HG03064 (cell line): ENCODE data around the gene SUPT3H.

Experiments
- ATAC-seq: cut with Tn5 transposase; IDR thresholded peaks from one replicate; pipeline ENCODE4 v1.9.1; 2021; ENCODE audit warnings: low read depth; ENCODE audit not compliant: unreplicated experiment

The SUPT3H gene

DNA sequence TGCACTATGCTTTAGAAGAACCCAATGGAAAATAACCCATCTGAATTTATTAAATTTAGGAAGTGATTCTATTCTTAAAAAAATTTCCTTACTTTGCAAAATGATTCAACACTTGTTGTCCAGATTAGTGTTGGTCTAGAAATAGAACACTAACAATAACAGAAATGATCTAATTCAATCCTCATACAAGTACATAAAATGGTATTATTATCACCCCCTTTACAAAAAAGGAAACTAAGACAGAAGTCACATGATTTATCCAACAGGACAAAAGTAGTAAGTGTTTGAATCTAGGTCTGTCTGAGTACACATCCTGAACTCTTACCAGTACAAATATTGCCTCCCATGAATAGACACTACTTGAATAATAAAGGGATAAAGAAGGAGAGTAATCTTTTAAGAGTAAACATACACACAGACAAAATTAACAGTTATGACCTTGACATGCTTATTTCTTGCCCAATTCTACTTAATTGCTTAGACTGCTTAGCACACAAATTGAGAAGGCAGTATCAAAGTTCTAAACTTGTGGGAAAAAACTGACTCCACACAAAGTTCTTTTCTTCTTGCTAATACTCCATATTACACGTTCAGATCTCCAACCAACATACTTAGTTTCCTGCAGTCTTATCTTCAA is 245.0 kb downstream of the SUPT3H start:
- no peak for ATAC-seq

DNA sequence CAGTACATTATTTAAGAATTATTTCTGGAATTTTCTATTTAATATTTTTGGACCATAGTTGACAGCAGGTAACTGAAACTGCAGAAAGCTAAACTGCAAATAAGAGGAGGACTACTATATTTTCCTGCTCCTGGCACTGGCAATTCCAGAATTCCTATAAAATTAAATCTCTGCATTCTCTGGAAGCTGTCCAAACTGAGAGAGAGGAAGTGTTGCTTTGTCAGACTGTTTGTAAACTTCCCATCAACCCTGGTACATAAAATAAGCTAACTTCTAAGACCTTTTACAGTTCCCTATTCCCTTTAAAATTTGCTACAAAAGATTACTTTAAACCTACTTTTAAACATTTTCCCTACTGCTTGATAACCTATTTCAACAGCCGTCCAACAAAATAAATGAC is 245.7 kb downstream of the SUPT3H start:
- no peak for ATAC-seq

DNA sequence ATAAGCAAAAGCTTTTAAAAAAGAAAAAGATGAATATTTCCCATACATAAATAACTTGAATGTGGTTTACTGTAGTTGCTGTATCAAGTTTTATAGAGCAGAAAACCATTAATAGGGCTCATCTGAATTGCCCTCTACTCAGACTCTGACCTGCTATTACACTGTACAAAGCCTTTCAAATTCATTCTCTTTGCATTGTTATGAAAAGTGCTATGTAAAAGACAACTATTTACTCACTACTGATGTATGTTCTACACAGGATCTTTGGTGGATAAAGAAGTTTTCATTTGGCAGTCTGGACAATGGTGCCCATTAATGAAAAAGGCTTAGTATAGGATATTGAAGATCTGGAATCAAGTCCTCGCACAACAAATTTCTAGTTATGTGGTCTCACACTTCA is 248.7 kb downstream of the SUPT3H start:
- no peak for ATAC-seq

DNA sequence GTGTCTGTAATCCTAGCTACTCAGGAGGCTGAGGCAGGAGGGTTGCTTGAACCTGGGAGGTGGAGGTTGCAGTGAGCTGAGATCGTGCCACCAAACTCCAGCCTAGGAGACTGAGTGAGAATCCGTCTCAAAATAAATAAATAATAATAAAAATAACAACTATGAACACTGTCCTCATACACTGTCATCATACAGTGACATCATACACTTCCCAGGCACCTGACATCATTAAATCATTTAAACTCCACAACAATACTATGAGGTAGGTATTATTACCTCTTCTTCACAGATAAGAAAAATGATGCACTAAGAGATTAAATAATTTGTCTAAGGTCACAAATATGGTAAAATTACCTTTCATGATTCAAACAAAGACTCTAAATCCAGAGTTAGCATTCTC is 250.5 kb downstream of the SUPT3H start:
- ATAC-seq: no peak

DNA sequence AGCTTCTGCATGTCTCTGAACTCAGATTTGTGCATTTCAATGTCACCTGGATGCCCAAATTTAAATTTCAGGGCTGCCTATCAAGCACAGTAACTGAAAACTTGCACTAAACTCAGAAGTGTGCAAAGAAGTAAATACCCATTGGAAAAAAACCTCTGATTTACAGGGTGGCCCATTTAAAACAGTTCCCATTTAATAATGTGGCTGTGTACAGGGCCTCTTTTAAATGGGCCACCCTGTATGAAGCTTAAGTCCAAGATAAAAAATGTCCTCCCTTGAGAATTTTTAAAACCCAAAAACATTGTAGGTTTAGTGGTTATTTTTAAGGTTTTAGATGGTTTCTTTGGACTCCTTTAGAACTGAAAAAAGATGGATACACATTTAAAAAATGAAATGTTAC is 251.7 kb downstream of the SUPT3H start:
- ATAC-seq: no peak

DNA sequence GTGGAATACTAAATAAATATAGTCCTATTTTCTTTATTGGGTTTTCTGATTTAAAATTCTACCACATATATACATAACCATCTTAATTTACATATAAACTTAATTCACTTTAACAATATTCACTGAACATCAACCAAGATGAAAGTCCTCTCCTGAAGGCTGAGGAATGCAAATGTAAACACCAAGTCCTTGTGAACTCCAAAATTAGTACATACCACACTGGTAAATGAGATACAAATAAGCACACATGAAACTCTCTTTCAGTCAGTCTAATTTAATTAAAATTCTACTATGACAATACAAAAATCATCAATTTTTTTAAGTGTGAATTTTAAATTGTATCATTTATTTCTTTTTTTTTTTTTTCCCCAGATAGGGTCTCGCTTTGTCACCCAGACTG is 254.7 kb downstream of the SUPT3H start:
- ATAC-seq: no peak

DNA sequence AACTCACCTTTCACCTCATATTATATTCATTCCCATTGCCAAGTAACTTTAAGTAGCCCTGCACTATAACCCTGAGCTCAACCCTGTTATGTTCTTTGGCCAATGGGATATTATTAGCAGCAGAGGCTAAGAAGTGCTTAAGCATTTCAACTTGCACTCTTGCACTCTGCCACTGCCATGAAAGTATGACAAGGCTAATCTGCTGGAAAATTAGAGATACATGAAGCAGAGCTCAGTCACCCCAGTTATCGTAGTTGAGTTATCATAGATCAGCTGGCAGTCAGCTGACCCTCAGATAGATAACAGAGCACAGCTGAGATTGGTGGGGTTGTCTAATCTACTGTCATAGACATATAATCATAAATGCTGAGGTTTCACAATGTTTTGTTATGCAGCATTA is 259.0 kb downstream of the SUPT3H start:
- ATAC-seq: no peak

DNA sequence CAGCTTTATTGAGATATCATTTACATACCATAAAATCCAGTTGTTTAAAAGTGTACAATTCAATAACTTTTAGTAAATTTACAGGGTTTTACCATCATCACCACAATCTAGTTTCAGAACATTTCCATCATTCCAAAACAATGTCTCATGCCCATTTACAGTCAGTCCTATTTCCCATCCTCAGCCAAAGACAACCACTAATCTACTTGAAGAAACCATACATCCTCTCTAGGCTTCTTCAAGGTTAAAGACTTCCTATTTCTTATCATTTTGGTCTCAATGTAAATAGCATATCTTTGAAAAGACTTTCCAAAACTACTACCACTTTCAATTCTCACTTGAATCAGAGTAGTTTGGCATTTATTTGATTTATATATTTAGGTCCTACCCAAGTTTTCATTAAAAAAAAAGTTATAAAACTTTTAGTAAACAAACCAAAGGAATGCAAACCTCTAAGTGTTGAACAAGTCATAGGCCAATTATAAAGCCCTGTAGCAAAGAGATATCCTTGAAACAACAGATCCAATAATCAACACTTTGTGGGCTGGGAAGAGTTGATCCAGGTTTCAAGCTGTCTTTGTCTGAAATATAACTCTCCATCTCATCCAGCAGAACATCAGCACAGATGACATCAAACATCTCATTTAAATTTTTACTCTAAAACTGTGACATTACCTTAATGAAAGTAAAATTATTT is 260.9 kb downstream of the SUPT3H start:
- ATAC-seq: no peak

DNA sequence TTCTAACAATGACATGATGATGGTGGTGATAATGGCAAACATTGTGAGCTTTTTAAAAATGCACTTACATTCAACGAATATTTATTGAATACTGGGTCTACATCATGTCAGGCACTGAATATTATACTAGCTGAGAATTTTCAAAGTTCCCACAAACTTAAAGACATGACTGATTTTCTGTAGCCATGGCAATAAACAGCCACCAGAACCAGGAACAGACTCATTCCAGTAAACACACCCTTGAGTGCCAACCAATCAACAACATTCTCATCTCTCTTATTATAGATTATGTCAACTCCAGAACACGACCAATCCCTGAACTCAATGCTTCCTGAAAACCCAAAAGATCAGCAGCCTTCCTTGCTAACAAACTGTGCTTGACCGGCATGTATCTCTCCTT is 262.0 kb downstream of the SUPT3H start:
- ATAC-seq: no peak

DNA sequence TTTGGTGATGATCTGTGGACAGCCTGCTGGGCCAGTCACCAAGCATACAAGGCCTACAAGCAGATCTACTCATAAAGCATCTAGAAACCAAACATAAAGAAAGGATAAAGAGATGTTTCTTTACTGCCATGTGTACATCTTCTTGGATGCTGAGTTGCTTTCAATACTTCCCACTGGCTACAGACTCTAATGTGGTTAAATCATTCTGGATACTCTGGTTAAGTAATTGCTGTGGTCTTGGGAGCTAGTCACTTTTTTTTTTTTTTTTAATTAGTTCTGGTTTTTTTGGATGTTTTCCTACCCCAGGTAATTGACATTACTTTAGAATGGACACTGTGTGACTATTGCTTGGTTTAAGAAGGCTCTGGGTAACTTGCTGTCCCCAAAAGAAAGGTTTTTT is 265.0 kb downstream of the SUPT3H start:
- ATAC-seq: no peak

DNA sequence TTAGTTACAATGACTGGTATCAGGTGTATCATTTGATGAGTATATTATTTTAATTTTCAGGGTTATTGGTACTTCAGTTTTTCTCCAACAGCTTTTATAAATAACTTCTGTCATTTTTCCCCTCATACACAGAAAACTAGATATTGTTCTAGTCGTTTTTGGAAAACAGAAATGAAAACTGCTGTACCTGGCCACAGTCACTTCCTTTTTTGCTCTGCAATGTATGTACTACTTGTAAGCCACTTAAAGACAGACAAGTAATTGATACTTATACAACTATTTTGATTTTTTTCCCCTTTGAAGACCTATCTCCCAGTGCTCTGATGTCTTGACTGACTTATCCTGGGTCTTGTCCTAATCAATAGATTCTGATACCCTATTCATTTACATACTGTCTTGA is 268.2 kb downstream of the SUPT3H start:
- no peak for ATAC-seq

DNA sequence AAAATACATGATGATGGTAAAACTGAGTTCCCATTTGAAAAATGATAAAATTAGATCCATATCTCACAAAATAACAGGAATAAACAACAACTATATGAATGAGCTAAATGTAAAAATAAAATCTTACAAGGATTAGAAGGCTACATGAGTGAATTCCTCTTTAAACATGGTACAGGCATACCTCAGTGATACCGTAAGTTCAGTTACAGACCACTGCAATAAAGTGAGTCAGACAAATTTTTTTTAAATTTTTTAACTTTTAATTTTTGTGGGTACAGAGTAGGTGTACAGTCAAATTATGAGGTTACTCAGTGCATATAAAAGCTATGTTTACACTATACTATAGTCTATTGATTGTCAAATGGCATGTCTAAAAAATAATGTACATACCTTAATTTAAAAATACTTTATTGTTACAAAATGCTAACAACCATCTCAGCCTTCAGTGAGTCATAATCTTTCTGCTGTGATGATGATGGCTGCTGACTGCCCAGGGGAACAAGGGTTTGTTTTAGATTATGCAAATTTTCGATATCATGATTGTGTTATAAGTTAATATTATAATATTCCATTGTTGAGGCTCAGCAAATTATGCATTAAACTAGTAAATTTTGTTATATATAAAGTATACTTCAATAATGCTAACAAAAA is 272.4 kb downstream of the SUPT3H start:
- no peak for ATAC-seq

DNA sequence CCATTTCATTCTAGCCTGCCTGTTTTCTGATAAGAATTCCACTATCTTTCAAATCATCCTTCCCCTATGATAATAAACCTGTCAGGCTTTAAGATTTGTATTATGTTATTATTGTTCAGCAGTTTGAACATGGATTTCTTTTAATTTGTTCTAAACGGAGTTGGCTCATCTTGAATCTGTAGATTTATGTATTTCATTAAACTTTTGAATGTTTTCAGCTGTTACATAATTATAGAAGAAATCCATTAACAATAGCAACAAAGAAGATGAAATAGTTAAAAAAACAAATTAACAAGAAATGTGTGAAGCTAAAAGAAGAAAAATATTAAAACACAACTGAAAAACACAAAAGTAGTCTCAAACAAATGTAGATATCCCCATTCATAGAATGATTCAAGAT is 273.3 kb downstream of the SUPT3H start:
- no peak for ATAC-seq

DNA sequence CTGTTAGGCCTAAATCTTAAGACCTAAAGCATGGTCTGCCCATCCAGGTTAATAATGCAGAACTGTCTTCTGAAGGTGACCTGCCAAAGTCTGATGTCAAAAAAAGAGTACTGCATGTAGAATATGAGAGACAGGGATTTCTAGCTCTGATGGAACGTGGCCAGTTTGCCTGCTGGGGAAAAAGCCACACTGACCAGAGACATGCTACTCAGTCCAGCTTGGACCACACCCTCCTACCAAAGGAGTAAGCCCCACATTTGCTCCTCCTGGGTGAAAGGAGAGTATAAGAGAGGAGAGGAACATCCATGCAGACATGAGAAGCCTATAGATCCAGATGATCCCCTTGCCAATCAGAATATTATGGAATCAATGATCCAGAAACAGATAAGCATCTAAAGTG is 279.5 kb downstream of the SUPT3H start:
- ATAC-seq: no peak

DNA sequence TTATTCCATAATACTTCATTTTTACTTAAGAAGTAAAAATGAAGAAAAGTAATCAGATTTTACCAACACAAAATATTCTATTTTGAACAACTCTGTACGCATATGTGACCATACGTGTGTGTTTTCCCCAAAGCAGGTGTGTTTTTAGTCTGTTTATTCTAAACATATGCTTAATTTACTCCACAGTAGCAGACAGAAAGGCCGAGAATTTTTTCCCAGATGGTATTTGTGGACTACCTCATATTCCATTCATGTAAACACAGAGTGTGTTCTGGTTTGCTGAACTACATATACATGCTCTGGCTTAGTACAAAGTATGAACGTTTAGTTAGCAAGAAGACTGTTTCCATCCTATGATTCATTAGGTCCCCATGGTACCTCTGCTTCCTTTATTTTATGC is 282.9 kb downstream of the SUPT3H start:
- no peak for ATAC-seq

DNA sequence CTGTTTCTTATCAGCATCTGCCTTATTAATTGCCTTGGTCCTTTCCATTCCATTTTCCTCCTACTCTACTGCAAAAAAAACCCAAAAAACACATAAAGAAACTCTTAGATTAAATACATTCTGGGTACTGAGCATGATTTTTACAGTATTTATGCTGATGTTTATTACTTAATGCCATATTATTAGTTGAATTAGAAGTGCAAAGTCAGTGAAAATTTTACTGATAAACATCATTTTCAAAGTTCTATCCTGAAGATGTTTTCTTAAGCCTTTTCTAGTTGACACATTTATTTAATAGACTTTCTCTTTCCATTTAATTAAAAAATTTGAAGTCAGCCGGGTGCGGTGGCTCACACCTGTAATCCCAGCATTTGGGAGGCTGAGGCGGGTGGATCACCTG is 285.6 kb downstream of the SUPT3H start:
- ATAC-seq: no peak

DNA sequence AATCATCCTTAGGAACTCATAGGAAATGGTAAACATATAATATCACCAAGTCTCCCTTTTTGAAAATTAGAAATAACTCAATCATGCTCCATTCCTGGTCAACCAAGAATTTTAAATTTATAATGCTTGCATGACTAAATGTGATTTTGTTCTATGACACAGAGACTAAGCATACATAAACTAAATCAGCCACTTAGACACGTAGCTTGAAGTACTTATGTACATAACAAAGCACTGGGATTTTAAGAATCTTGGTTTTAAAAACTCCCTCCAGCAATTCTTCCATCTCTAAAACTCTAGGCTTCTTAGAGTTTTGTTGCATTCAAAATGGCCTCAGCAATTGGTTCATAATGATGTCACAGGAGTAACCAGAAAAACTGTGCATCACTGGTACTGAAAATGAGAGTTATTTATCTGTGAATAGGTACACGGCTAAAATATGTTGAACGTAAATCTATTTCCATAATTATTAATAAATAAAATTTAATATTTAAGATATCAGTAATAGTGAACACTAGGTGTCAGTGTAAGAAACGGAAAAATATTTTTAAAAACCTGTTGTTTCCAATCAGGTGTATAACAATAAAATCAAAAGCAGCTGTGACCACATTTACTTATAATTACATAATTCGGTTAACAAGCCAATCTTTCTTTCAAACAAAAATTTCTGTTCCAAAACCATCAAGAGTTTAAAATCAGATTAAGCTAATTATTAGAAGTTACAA is 291.2 kb downstream of the SUPT3H start:
- no peak for ATAC-seq

DNA sequence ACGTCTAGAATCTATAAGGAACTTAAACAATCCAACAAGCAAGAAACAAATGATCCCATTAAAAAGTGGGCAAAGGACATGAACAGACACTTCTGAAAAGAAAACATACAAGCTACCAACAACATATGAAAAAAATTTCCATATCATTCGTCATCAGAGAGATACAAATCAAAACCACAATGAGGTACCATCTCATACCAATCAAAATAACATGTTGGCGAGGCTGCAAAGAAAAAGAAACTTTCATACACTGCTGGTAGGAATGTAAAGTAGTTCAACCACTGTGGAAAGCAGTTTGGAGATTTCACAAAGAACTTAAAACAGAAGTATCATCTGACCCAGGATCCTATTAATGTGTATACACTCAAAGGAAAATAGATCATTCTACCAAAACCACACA is 293.5 kb downstream of the SUPT3H start:
- no peak for ATAC-seq

DNA sequence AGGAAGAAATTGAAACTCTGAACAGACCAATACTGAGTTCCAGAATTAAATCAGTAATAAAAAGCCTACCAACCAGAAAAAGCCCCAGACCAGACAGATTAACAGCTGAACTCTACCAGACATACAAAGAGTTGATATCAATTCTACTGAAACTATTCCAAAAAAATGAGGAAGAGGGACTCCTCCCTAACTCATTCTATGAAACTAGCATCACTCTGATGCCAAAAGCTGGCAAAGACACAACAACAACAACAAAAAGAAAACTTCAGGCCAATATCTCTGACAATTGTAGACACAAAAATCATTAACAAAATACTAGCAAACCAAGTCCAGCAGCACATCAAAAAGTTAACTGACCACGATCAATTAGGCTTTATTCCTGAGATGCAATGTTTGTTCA is 295.6 kb downstream of the SUPT3H start:
- ATAC-seq: no peak

DNA sequence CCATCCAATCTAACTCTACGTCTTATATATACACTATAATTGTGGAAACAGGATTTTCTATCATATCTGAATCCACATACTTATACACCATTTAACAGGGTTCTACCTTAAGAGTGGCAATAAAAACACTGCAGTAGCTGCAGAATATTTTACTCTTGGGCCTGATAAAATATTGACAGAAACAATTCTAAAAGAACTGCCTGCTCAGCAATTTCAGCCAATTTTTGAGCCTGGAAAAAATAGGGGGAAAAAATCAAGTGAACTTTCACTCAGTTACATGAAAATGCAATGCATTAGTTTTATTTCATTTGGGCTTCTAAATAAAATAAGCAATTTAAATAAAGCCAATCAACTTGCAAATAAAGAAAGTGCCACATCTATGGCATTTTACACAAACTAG is 296.1 kb downstream of the SUPT3H start:
- no peak for ATAC-seq

DNA sequence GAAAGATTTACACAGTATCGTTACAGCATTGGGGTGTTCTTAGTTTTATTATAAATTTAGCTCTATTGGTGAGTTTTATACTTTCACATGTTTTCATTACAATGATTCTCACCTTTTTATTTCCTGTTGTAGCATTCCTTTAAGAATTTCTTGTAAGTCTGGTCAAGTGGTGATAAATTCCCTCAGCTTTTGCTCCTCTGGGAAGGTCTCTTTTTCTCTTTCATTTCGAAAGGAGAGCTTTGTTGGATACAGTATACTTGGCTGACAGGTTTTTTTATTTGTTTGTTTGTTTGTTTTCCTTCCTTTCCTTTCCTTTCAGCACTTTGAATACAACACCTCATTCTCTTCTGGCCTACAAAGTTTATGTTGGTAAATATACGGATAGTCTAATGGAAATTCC is 299.3 kb downstream of the SUPT3H start:
- ATAC-seq: no peak
